LNCAP (cell line): ENCODE results near the gene HHATL.

ENCODE experiments used
- TF ChIP-seq, protein P1 (sequence below): fragments of 450-650 bp; IDR thresholded peaks from 2 replicates; pipeline ENCODE4 v1.5.1; 2017; ENCODE audit warnings: mild to moderate bottlenecking

HHATL gene

GRCh38 chr3:42651248-42652091, 51.1 kb downstream of the HHATL start:
- TF ChIP-seq, protein P1, sequence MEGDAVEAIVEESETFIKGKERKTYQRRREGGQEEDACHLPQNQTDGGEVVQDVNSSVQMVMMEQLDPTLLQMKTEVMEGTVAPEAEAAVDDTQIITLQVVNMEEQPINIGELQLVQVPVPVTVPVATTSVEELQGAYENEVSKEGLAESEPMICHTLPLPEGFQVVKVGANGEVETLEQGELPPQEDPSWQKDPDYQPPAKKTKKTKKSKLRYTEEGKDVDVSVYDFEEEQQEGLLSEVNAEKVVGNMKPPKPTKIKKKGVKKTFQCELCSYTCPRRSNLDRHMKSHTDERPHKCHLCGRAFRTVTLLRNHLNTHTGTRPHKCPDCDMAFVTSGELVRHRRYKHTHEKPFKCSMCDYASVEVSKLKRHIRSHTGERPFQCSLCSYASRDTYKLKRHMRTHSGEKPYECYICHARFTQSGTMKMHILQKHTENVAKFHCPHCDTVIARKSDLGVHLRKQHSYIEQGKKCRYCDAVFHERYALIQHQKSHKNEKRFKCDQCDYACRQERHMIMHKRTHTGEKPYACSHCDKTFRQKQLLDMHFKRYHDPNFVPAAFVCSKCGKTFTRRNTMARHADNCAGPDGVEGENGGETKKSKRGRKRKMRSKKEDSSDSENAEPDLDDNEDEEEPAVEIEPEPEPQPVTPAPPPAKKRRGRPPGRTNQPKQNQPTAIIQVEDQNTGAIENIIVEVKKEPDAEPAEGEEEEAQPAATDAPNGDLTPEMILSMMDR: no peak

GRCh38 chr3:42649783-42650182, 52.8 kb downstream of the HHATL start:
- TF ChIP-seq, protein P1: no peak

DNA sequence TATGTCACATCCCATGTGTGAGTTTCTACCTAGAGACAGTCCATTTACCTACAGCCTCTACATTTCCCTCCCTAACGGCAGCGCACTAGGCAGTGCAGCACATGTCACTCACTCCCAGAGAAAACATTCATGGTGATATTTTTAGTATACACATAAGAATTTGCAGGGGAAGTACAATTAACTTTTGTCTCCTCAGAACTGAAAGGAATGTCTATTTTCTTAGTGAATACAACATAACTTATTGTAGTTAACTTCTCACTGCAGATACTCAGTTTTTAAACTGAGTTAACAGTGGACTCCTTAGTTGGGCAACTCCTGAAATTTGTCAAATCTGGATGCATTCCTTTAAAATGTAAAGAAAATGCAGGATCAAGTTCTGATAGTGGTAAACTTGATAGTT, 53.6 kb downstream of the HHATL start:
- TF ChIP-seq, protein P1: no peak

GRCh38 chr3:42647821-42648459, 54.7 kb downstream of the HHATL start:
- TF ChIP-seq, protein P1: no peak
